Neural cell (in vitro differentiated cells): Measurements from ENCODE around the gene ANO1. TPM values are rescaled to one million over a fixed set of nuclear protein-coding genes. Genes with fewer than 3 reads are reported as not detected.

Experiments used
- H2AFZ ChIP-seq: fragments of 200-600, 300-800 bp; sonication (generic), shearing (Covaris generic); 2 replicates; pipeline ENCODE4 v1.6.0; 2014; ENCODE audit warnings: low read depth, mild to moderate bottlenecking, antibody characterized with exemption, low read length, moderate library complexity
- H3F3A ChIP-seq: fragments of 200-600 bp; shearing (Covaris generic); 2 replicates; pipeline ENCODE4 v1.6.1; 2016; ENCODE audit warnings: mild to moderate bottlenecking, moderate library complexity, mixed read lengths, antibody characterized with exemption, low read length; ENCODE audit not compliant: insufficient read depth, poor library complexity, severe bottlenecking
- H3K27ac ChIP-seq: fragments of 200-600, 300-800 bp; sonication (generic), shearing (Covaris generic); 2 replicates; pipeline ENCODE4 v1.5.1; 2014; ENCODE audit warnings: mild to moderate bottlenecking, low read length, moderate library complexity
- H3K27me3 ChIP-seq: fragments of 300-800, 200-600 bp; sonication (generic), shearing (Covaris generic); 2 replicates; pipeline ENCODE4 v1.6.0; 2014; ENCODE audit warnings: mild to moderate bottlenecking, low read depth, low read length, moderate library complexity; ENCODE audit not compliant: insufficient read depth
- H3K36me3 ChIP-seq: fragments of 300-800, 200-600 bp; sonication (generic), shearing (Covaris generic); 2 replicates; pipeline ENCODE4 v1.5.1; 2014; ENCODE audit warnings: mild to moderate bottlenecking, antibody characterized with exemption, low read length, moderate library complexity; ENCODE audit not compliant: insufficient read depth
- H3K4me2 ChIP-seq: fragments of 300-800, 200-600 bp; sonication (generic), shearing (Covaris generic); 2 replicates; pipeline ENCODE4 v1.6.0; 2014; ENCODE audit warnings: mild to moderate bottlenecking, low read length
- H3K4me3 ChIP-seq: fragments of 300-800, 200-600 bp; sonication (generic), shearing (Covaris generic); 2 replicates; pipeline ENCODE4 v1.5.1; 2014; ENCODE audit warnings: mild to moderate bottlenecking, low read length, moderate library complexity
- H3K79me2 ChIP-seq: fragments of 200-600 bp; shearing (Covaris generic); replicated peaks from 2 replicates; pipeline ENCODE4 v1.6.0; 2014; ENCODE audit warnings: mild to moderate bottlenecking, low read length, moderate library complexity; ENCODE audit not compliant: insufficient read depth
- H3K9ac ChIP-seq: fragments of 300-800, 200-600 bp; sonication (generic), shearing (Covaris generic); 2 replicates; pipeline ENCODE4 v1.6.1; 2016; ENCODE audit warnings: mild to moderate bottlenecking, low read length, mixed read lengths
- H3K9me2 ChIP-seq: fragments of 200-600 bp; shearing (Covaris generic); 2 replicates; pipeline ENCODE4 v1.6.1; 2016; ENCODE audit warnings: mild to moderate bottlenecking, low read length, mixed read lengths; ENCODE audit not compliant: insufficient read depth
- H3K9me3 ChIP-seq: fragments of 200-600, 300-800 bp; sonication (generic), shearing (Covaris generic); 2 replicates; pipeline ENCODE4 v1.6.1; 2016; ENCODE audit warnings: mild to moderate bottlenecking, mixed run types, low read length, moderate library complexity, mixed read lengths
- H4K20me1 ChIP-seq: fragments of 200-600 bp; shearing (Covaris generic); 2 replicates; pipeline ENCODE4 v1.6.1; 2016; ENCODE audit warnings: mild to moderate bottlenecking, mixed run types; ENCODE audit not compliant: insufficient read depth
- CTCF ChIP-seq: fragments of 450-650 bp; IDR thresholded peaks from 2 replicates; pipeline ENCODE4 v1.5.1; 2014; ENCODE audit warnings: antibody characterized with exemption, mild to moderate bottlenecking, moderate library complexity; ENCODE audit not compliant: poor library complexity, severe bottlenecking
- EP300 ChIP-seq: fragments of 450-650 bp; conservative IDR thresholded peaks from 2 replicates; pipeline ENCODE4 v1.6.1; 2014; ENCODE audit warnings: antibody characterized with exemption, mild to moderate bottlenecking, moderate library complexity; ENCODE audit not compliant: poor library complexity, severe bottlenecking
- EZH2 ChIP-seq: fragments of 200-600, 300-800 bp; shearing (Covaris generic), sonication (generic); IDR thresholded peaks from 2 replicates; pipeline ENCODE4 v1.6.1; 2014; ENCODE audit warnings: antibody characterized with exemption, low read length, borderline replicate concordance, mild to moderate bottlenecking; ENCODE audit not compliant: insufficient read depth, poor library complexity, severe bottlenecking
- MXI1 ChIP-seq: fragments of 450-650 bp; conservative IDR thresholded peaks from 2 replicates; pipeline ENCODE4 v1.6.1; 2014; ENCODE audit warnings: antibody characterized with exemption, mild to moderate bottlenecking; ENCODE audit not compliant: poor library complexity, severe bottlenecking
- POLR2AphosphoS5 ChIP-seq: IDR thresholded peaks from 2 replicates; pipeline ENCODE4 v1.6.1; 2012
- RAD21 ChIP-seq: fragments of 450-650 bp; conservative IDR thresholded peaks from 2 replicates; pipeline ENCODE4 v1.6.1; 2014; ENCODE audit warnings: antibody characterized with exemption, mild to moderate bottlenecking, moderate library complexity
- REST ChIP-seq: IDR thresholded peaks from 2 replicates; pipeline ENCODE4 v1.6.1; 2012; ENCODE audit warnings: borderline replicate concordance
- TAF1 ChIP-seq: IDR thresholded peaks from 2 replicates; pipeline ENCODE4 v1.6.1; 2012; ENCODE audit warnings: low read depth
- polyA plus RNA-seq: library from polyadenylated mRNA; depleted of rRNA; stranded (reverse); fragments of >200 nt; gene quantifications from 2 replicates; pipeline ENCODE4 v1.2.3, GENCODE V29; 2014

Gene ANO1
- polyA plus RNA-seq, 1 donor from 2014 or later, result not detected

DNA sequence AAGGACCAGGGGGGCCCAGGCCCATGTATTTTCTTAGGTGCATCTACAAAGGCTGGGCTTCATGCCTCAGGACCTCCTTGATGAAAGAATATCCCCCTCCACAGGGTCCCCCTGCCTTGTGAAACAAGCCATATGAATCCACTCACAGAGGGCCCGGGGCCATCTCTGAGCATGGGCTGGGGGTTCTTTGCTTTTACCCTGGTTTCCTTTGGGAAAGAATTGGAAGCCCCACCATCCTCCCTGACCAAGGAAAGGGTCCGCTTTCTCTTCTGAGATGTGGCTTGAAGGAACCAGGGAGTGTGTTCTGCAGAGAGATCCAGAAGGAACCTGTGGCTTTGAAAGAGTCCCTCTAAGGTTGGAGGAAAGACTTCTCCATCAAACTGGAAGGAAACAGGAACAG, 9.2 kb upstream of the ANO1 start:
- H2AFZ ChIP-seq, result no peak overlapping the region
- TF ChIP-seq EP300, result no peak
- TF ChIP-seq TAF1, result no peak
- TF ChIP-seq RAD21, result no peak
- no peak for TF ChIP-seq MXI1
- TF ChIP-seq EZH2, result no peak

DNA sequence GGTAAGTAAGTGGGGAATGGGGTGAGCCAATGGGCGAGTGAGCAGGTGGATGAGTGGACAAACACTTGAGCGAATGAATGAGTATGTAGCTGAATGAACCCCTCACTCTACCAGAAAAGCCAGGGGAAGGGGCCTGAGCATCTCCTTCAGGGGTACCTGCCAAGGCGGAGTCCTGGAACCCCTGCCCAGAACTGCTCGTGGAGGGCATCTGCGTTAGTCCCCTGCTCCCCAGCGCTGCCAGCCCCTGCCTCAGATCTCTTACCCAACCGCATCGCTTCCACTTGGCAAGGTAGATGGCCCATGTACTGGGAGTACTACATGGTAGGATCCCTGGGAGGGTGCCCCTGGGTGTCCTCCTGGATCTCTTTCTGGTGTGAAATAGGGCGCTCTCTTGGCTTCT, 7.4 kb upstream of the ANO1 start:
- Histone ChIP-seq H3K27me3 (peaks cover 13% of the 10 kb centered on the region), H3K9ac (no peak overlapping the region), H3F3A (no peaks in the 10 kb centered on the region), H3K9me2 (no peaks in the 10 kb centered on the region), H3K36me3 (no peaks in the 10 kb centered on the region), H3K9me3 (no peaks in the 10 kb centered on the region), H2AFZ (no peak overlapping the region), H4K20me1 (no peaks in the 10 kb centered on the region), H3K4me2 (no peak overlapping the region), H3K79me2 (no peaks in the 10 kb centered on the region), H3K4me3 (no peak overlapping the region), H3K27ac (no peak overlapping the region)
- TF ChIP-seq EZH2 (no peak), RAD21 (no peak)

More for the DNA sequence above, 9.2 kb upstream of the ANO1 start:
- H3K27ac ChIP-seq, result no peak overlapping the region
- no peak overlapping the region for H3K4me2 ChIP-seq
- no peaks in the 10 kb centered on the region for H3K36me3 ChIP-seq
- H4K20me1 ChIP-seq, result no peaks in the 10 kb centered on the region
- H3K79me2 ChIP-seq, result no peaks in the 10 kb centered on the region
- no peaks in the 10 kb centered on the region for H3K9me2 ChIP-seq
- H3K9ac ChIP-seq, result no peak overlapping the region
- H3K9me3 ChIP-seq, result no peaks in the 10 kb centered on the region
- peaks cover 7% of the 10 kb centered on the region for H3K27me3 ChIP-seq
- no peaks in the 10 kb centered on the region for H3F3A ChIP-seq
- no peak overlapping the region for H3K4me3 ChIP-seq

- no peak for TF ChIP-seq CTCF
- no peak for TF ChIP-seq RAD21
- TF ChIP-seq EP300, result no peak
- no peak for TF ChIP-seq MXI1
- TF ChIP-seq POLR2AphosphoS5, result no peak
- no peak for TF ChIP-seq REST
- Histone ChIP-seq H3K27ac (no peak overlapping the region), H3K9ac (no peak overlapping the region), H3F3A (no peaks in the 10 kb centered on the region), H3K4me2 (no peak overlapping the region), H3K79me2 (no peaks in the 10 kb centered on the region), H3K9me3 (no peaks in the 10 kb centered on the region), H3K4me3 (no peak overlapping the region), H3K9me2 (no peaks in the 10 kb centered on the region), H4K20me1 (no peaks in the 10 kb centered on the region), H3K36me3 (no peaks in the 10 kb centered on the region), H2AFZ (no peak overlapping the region), H3K27me3 (peaks cover 25% of the 10 kb centered on the region)
Measured at GRCh38 chr11:70071996-70072395, 6.1 kb upstream of the ANO1 start.
